Measurements from ENCODE around the gene IGFALS.

The IGFALS gene

DNA sequence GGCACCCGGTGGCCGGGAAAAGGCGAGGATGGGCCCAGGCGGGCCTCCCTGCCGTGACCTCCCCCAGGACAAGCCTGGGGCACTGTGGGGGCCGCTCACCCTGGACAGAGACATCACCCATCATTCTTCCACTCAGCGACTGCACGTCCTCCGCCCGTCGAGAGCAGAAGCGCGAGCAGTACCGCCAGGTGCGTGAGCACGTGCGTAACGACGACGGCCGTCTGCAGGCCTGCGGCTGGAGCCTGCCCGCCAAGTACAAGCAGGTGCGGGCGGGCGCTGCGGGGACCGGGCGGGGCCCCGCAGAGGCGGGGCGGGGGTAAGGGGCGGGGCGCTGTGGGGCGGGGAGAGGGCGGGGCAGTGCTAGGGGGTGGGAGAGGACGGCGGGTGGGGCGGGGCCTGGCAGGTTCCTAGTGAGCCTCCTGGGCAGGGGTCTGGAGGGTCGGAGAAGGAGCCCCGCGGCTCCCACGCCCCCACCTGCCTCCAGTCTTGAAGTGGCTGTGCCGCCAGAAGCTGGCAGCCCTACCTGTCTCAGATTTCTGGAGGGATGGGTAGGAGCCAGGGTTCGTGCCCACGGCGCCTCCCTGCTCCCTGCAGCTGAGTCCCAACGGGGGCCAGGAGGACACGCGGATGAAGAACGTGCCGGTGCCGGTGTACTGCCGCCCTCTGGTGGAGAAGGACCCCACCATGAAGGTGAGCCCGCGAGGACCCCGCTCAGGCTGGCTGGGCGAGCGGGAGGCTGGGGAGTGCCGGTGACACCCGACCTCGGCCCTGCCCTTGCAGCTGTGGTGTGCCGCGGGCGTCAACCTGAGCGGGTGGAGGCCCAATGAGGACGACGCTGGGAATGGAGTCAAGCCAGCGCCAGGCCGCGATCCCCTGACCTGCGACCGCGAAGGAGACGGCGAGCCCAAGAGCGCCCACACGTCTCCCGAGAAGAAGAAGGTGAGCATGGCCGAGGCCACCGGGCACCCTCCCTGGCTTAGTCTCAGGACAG is 29.7 kb downstream of the IGFALS start:
- no peak for DNase-seq

DNA sequence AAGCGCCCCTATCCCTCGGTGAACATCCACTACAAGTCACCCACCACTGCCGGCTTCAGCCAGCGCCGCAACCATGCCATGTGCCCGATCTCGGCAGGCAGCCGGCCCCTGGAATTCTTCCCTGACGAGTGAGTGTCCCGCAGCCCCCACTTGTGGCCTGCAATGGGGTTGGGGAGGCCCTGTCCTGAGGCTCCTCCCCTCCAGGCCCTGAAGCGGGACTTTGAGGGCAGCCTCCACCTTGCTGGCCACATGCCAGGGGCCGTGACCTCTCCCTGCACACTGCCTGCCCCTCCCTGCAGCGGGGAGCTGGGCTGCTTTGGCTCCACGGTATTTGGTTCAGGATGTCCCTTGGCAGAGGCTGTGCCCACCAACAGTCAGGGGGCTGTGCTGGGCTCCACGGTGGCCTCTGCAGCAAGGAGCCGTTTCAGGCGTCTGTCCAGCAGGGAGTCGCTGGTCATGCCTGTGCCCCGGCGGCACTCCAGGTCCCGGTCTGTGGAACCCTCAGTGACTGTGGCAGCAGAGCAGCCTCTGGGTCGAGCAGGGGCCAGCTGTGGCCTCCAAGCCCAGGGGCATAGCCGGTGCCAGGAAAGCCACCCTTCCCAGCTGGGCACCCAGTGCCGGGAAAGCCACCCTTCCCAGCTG is 30.5 kb downstream of the IGFALS start:
- no peak for DNase-seq

DNA sequence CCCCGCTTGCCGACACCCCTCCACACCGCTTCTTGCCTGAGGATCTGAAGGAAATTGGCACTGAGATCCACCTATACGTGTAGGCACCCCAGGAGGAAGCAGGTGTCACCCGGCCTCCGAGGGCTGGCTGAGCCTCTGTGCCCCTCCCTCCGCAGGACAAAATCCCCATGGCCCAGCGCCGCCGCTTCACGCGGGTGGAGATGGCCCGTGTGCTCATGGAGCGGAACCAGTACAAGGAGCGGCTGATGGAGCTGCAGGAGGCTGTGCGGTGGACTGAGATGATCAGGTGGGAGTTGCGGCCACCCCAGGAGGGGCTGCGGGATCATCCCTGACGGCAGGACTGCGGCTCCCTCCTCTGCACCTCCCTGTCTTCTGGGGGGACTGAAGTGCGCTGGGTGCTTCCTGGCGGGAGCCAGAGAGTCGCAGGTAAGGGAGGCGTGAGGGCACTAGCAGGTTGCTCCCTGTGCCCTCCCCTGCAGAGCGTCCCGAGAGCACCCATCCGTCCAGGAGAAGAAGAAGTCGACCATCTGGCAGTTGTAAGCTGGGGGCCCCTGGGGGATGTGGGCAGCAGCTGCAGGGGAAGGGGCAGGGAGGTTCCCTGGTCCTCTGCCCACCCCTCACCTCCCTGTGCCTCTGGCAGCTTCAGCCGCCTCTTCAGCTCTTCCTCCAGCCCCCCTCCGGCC is 31.2 kb downstream of the IGFALS start:
- no peak for DNase-seq

DNA sequence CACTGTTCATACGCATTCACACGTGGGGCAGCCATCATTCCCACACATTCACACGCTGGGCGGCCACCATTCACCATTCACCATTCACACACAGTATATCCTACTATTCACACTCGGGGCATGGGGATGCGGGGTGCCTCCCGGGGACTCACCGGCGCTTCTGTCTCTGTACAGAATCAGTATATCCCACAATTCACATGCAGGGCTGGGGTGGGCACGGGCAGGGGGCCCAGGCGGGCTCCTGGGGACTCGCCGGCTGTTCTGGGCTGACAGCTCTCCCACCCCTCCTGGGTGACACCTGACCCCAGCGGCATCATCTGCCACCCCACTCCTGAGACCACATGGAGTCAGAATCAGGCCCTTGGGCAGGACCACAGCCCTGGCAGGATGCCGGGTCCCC is 31.8 kb downstream of the IGFALS start:
- no peak for DNase-seq

- DNase-seq, result no peak
These were observed 32.6 kb downstream of the IGFALS start for GRCh38 chr16:1760911-1761310.

DNA sequence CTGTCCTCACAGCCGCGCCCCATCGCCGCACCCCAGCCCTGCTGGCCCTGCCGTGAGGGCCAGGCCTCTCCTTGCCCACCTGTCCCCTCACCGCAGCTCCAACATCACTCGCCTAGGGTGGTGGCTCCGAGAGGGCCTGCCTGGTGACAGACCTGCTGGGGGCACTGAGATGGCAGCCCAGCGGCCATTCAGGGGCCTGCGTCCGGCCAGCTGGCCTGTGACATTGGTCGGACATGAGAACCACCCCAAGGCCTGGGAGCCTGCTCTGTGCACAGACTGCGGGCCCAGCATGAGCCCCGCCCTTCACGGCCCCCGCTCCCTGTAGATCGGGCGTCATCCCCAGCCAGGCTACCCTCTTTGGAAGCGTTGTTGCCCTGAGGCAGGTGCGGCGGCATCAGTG is 34.0 kb downstream of the IGFALS start:
- no peak for DNase-seq

DNA sequence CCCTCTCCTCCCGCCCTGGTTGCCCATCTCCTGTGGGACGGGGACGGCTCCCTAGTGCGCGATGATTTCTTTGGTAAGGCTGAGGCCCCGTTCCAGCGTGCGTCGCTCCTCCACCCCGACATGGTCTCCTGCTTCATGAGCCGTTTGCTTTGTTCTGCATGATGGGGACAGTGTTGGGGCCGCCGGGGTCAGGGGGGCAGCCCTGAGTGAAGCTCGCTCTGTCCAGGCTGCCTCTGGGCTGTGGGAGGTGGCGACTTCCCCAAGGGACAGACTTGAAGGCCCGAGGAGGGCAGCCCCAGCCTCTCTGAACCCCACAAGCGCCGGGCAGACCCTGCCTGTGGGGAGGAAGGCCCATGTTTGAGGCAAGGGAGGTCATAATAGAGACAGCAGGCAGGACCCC is 34.6 kb downstream of the IGFALS start:
- no peak for DNase-seq

DNA sequence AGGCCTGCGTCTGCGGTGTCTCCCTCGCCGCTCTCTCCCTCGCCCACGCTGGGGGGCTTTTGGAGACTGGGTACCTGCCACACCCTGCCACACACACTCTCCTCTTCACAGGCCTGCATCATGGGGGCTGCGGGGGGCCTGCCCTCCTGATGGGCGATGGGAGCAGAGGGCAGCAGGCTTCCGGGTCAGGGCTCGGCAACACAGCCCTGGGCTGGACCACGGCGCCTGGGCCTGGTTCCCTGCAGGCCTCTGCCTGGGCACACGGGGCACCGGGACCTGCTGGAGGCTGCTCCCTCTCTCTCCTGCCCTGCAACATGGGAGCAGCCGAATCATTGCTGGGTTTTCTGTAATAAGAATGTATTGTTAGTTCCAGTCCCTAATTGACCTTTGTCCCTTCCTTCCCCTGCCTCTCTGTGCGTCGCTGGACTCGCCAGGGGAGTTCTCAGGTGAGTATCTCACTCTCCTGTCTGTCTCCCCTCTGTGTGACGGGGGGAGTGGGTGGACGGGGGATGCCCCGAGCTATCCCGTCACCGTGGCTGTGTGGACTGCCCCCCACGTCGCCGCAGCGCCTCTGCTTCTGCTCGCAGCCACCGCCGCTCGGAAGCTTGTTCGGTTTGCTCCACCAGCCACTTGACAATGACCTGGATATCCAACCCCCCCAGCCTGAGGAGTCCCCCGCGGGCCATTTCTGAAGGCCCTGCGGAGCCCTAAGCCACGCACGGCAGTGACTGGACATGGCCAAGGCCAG is 35.6 kb downstream of the IGFALS start:
- no peak for DNase-seq

GRCh38 chr16:1754204-1754603 is 39.3 kb downstream of the IGFALS start:
- DNase-seq, result no peak

DNA sequence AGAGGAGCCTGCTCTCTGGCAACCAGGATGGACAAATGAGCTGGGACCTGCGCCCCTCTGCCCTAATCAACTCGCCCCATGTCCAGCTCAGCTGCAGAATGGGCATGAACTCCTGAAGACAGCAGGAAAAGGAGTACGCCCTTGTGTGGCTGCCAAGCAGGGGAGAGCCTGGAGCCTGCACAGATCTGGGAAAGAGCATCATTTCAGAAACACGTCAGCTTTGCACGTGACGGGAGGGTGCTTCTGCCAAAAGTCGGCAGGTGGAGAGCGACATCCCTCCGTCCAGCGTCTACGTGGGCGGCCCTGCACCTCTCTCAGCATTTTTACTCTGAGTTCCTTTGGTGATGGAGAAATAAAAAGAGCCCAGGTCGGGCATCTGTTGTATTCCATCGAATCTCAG is 40.7 kb downstream of the IGFALS start:
- no peak for DNase-seq

DNA sequence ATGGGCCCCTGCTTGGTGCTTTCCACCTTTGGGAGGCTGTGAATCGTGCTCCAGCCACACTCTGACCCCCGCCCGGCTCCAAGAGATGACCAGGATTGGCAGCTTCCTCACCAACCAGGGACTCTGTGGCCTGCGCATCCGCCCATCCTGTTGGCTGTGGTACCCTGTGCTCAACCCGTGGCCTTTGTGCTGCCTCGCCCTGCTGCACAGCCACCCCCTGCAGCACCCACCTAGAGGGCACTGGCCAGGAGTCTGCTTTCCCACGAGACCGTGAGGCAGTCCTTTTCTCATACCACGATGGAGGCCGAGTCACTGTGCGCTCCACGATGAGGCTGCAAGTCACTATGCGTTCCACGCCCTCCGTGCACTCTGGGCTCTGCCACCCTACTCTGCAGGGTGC is 41.6 kb downstream of the IGFALS start:
- no peak for DNase-seq

- no peak for DNase-seq
These were observed 44.1 kb downstream of the IGFALS start for GRCh38 chr16:1749152-1750117.

DNA sequence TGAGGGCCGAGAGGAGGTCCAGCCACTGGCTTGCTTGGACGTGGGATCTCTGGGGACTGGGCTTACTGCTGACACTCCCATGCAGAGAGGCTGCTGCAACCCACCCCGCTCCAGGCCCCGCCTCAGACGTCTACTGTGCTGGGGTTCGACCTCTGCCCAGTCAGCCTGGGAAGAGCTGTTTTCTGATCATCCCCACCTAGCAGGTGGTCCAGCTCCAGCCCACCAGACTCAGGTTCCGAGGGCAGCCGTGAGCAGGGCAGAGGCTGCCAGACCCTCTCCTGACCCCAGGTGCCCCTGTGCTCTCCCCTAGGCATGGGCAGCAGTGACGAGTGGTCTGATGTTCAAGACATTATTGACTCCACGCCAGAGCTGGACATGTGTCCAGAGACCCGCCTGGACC is 45.6 kb downstream of the IGFALS start:
- DNase-seq, result no peak

GRCh38 chr16:1746693-1747195 is 46.8 kb downstream of the IGFALS start:
- no peak for DNase-seq

- DNase-seq, result no peak
These were observed 47.4 kb downstream of the IGFALS start for GRCh38 chr16:1745900-1746692.

- no peak for DNase-seq
These were observed 48.2 kb downstream of the IGFALS start for GRCh38 chr16:1745181-1745899.

DNA sequence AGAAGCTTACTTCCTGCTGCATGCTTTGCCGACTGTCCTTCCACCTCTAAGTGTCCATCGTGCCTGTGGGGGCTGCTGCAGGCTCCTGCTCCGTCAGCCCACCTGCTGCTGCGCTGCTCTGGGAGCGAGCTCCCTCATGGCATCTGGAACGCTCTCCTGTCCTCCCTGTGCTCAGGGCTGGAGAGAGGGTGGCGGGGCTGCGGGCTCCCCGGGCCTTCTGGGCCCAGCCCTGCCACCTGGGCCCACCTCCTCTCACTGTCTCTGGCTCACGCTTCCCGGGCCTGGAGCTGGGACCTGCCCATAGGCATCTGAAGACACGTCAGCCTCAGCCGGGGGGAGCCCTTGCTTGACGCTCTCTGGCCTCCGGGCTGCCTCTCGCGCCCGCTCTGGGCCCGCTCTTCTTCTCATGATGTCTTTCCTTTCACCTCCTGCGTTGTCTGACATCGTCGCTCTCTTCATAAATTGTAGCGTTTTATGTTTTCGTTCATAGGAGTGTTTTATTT is 49.1 kb downstream of the IGFALS start:
- no peak for DNase-seq

DNA sequence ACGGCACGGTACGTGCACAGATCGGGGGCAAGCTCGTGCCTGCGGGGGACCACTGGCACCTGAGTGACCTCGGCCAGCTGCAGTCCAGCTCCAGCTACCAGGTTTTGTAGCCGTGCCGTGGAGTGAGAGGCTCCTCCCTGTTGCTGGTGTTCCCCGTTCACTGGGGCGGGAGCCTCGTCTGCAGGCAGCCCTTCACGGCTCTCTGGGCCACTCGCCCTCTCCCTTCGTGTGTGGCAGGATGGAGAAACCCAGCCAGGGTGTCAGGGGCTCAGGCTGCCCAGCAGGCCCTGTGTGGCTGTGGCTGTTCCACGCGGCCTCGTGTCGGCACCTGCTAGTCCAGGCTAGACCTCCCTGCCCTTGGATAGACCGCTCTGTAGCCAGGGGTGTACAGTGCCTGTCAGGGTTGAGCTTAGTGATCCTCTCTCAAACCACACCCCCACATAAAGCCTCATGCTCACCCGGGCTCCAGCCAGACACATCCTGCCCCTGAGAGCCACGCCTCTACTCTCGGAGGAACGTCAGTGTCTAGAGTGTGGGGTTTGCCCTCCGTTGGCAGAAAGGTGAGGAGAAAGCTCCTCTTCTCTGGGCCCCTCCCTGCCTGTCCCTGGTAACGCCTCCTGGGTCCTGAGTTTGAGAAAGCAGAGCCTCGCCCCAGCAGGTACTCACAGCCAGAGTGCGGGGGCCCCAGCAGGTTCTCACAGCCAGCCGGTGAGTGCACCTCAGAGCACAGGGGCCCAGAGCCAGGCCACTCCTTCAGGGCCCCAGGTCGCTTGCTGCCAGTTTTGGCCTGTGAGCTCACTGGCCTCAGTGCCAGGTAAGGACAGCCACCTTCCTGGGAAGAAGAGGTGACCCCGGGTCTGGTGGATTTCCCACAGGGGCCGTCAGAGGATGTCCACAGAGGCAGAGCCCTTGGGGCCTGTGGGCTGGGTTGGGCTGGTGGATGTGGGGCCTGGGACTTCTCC is 49.8 kb downstream of the IGFALS start:
- no peak for DNase-seq
